Measurements from ENCODE around the gene TRIM41. TPM values are rescaled to one million over a fixed set of nuclear protein-coding genes. Genes with fewer than 3 reads are reported as not detected.

TRIM41 gene
- total and polyA plus RNA-seq, 2 of the 13 experiments (the other 11 are each of a cell fraction or from before 2014, with no cell fraction given) = 10.2 to 16.7 TPM

DNA sequence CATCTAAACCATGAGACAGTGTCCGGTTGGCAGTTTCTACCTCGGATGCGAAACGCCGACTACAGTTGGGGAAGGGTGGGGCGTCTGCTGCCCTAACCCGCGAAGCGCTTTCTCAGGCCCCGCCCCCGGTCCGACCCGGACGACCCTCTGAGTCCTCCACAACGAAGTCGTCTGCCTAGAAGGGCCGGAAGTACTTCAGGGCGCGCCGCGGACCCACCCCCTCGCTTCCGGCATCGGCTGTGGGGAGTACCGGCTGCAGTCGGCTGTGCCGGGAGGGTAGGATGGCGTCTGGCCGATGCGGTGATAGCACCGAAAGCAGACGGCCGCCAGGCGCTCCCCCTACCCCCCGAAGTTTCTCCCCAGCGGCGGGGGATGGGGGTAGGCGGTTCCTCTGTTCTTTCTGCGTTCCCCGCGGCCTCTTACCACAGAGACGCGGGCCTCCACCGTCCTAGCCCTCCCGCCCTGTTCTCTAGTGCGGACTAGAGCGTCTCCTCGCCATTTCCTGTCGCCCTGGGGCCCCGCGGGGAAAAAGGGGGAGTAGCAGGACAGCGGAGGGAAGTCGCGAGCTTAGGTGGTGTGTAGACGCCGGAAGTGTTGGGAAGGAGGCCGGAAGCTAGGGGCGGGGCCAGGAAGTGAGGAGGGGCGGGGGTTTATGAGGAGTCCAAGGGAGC, at the start of gene TRIM41 (continued):
- TF ChIP-seq, protein P1, sequence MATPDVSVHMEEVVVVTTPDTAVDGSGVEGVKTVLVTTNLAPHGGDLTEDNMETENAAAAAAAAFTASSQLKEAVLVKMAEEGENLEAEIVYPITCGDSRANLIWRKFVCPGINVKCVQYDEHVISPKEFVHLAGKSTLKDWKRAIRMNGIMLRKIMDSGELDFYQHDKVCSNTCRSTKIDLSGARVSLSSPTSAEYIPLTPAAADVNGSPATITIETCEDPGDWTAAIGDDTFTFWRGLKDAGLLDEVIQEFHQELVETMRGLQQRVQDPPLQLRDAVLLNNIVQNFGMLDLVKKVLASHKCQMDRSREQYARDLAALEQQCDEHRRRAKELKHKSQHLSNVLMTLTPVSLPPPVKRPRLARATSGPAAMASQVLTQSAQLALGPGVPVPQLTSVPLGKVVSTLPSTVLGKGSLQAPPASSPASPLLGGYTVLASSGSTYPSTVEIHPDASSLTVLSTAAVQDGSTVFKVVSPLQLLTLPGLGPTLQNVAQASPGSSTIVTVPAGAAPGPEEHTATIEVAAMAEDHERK (CRISPR knock-in tag; IDR thresholded peaks at IDR 0.05; ENCODE audit: low read depth) = no peak
- TF ChIP-seq ZNF549 (CRISPR knock-in tag; IDR thresholded peaks at IDR 0.05) (no peak), ZEB1 (IDR thresholded peaks at IDR 0.05; ENCODE audit: insufficient replicate concordance, low read depth) (no peak), AKAP8 (CRISPR knock-in tag; IDR thresholded peaks at IDR 0.05) (no peak), ZNF598 (CRISPR knock-in tag; IDR thresholded peaks at IDR 0.05; ENCODE audit: borderline replicate concordance) (no peak)
- TF ChIP-seq, protein P2, sequence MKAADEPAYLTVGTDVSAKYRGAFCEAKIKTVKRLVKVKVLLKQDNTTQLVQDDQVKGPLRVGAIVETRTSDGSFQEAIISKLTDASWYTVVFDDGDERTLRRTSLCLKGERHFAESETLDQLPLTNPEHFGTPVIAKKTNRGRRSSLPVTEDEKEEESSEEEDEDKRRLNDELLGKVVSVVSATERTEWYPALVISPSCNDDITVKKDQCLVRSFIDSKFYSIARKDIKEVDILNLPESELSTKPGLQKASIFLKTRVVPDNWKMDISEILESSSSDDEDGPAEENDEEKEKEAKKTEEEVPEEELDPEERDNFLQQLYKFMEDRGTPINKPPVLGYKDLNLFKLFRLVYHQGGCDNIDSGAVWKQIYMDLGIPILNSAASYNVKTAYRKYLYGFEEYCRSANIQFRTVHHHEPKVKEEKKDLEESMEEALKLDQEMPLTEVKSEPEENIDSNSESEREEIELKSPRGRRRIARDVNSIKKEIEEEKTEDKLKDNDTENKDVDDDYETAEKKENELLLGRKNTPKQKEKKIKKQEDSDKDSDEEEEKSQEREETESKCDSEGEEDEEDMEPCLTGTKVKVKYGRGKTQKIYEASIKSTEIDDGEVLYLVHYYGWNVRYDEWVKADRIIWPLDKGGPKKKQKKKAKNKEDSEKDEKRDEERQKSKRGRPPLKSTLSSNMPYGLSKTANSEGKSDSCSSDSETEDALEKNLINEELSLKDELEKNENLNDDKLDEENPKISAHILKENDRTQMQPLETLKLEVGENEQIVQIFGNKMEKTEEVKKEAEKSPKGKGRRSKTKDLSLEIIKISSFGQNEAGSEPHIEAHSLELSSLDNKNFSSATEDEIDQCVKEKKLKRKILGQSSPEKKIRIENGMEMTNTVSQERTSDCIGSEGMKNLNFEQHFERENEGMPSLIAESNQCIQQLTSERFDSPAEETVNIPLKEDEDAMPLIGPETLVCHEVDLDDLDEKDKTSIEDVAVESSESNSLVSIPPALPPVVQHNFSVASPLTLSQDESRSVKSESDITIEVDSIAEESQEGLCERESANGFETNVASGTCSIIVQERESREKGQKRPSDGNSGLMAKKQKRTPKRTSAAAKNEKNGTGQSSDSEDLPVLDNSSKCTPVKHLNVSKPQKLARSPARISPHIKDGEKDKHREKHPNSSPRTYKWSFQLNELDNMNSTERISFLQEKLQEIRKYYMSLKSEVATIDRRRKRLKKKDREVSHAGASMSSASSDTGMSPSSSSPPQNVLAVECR (CRISPR knock-in tag; IDR thresholded peaks at IDR 0.05; ENCODE audit: borderline replicate concordance) = peak; percentile 90
- TF ChIP-seq, protein P3, sequence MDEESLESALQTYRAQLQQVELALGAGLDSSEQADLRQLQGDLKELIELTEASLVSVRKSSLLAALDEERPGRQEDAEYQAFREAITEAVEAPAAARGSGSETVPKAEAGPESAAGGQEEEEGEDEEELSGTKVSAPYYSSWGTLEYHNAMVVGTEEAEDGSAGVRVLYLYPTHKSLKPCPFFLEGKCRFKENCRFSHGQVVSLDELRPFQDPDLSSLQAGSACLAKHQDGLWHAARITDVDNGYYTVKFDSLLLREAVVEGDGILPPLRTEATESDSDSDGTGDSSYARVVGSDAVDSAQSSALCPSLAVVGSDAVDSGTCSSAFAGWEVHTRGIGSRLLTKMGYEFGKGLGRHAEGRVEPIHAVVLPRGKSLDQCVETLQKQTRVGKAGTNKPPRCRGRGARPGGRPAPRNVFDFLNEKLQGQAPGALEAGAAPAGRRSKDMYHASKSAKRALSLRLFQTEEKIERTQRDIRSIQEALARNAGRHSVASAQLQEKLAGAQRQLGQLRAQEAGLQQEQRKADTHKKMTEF (CRISPR knock-in tag; IDR thresholded peaks at IDR 0.05) = peak; percentile 94
